ENCODE measurements around the gene CSH2.

CSH2 gene

GRCh38 chr17:63833741-63834373 is 39.6 kb downstream of the CSH2 start:
- no peak for DNase-seq

- DNase-seq, result no peak
These were observed 40.3 kb downstream of the CSH2 start for GRCh38 chr17:63833026-63833740.

- DNase-seq, result no peak
These were observed 41.0 kb downstream of the CSH2 start for GRCh38 chr17:63832455-63832854.

GRCh38 chr17:63832014-63832413 is 41.5 kb downstream of the CSH2 start:
- DNase-seq, result no peak

DNA sequence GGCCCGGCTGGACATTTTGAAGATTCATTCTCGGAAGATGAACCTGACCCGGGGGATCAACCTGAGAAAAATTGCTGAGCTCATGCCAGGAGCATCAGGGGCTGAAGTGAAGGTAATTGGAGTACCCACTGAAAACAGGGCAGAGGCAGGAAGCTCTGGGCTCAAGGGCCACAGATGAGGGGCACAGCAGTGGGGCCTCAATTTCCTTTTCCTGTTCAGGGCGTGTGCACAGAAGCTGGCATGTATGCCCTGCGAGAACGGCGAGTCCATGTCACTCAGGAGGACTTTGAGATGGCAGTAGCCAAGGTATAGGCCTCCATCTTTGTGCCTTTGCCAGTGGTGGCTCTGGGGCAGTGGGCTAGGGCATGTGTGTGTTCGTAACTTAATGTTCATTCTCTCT is 42.0 kb downstream of the CSH2 start:
- no peak for DNase-seq

DNA sequence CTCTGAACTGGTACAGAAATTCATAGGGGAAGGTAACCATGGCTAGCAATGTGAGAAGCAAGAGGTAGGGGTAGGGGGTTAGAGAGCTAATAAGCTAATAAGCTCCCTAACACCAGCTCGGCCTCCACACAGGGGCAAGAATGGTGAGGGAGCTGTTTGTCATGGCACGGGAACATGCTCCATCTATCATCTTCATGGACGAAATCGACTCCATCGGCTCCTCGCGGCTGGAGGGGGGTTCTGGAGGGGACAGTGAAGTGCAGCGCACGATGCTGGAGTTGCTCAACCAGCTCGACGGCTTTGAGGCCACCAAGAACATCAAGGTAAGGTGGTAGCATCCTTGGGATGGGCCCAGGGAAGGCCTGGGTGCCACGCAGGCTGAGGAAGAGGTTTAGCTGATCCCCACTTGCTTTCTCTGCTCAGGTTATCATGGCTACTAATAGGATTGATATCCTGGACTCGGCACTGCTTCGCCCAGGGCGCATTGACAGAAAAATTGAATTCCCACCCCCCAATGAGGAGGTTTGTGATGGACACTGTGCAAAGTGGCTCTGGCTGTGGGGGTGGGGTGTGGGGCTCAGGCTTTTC is 42.5 kb downstream of the CSH2 start:
- no peak for DNase-seq

DNA sequence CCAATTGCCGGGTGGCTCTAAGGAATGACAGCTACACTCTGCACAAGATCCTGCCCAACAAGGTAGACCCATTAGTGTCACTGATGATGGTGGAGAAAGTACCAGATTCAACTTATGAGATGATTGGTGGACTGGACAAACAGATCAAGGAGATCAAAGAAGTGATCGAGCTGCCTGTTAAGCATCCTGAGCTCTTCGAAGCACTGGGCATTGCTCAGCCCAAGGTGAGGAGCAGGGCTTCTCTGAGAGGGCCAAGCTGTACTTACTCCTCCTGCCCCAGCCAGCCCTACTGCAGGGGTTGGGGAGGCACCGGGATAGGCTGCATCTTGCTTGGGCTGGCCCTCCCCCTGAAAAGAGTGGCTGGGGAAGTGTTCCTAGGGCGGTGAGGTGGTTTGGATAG is 43.2 kb downstream of the CSH2 start:
- DNase-seq, result no peak

GRCh38 chr17:63828936-63829335 is 44.5 kb downstream of the CSH2 start:
- no peak for DNase-seq

GRCh38 chr17:63827801-63828221 is 45.7 kb downstream of the CSH2 start:
- no peak for DNase-seq

GRCh38 chr17:63827002-63827800 is 46.3 kb downstream of the CSH2 start, which contains the start of the genes FTSJ3 and PSMC5:
Gene FTSJ3 (minus strand): TSS chr17:63827663. CDS start chr17:63826902, 761 bp downstream.
Gene PSMC5 (plus strand): TSS chr17:63827431. CDS start chr17:63827491, 60 bp downstream.
- peak; percentile 96 to 98 (median 97) for DNase-seq

- DNase-seq, result peak; percentile 25 to 41 (median 36)
These were observed 46.9 kb downstream of the CSH2 start for GRCh38 chr17:63826468-63827001.

DNA sequence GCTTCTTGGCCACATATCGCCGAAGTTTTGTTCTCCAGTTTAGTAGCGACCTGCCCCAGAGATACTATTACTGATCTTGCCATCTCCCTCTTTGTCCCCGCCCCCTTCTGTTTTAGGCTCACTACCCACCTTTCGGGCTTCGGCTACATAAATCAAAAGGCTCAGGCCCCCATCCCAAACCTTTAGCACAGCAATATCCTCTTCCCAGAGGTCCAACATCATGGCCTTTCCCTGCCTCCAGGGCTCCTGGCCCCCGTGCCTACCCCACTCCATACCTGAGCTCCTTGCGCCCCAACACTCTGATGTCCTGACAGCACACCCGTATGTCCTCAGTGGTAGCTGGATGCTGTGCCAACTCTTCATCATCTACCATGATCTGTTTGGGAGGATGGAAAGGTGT is 49.1 kb downstream of the CSH2 start:
- no peak for DNase-seq

DNA sequence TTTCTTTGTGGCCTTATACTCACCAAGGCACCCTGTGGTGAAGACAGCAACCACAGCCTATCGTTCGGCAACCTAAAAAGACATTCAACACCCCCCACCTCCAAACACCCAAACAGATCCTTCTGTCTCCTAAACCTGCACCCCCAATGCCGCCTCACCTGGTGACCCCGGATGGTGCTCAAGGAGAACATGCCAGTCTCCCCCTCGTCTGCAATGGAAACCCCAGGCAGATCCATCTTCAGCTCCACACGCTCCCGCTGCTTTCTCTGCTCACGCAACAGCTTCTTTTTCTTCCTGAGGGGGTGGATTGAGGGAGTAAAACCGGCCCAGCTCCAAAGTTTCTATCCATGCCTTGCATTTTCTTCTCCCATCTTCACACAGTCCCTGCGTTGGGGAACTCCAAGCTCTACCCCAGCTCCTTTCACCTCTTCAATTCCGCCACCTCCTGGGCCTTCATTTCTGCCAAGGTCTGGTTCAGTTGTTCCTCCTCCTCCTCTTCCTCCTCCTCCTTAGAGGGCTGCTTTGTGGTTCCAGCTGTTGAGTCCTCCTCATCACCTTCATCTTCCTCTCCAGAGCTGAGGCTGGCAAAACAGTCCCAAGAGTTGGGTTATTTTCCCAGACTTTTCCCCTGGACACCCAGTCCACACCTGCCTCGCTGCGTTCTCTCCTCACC is 49.7 kb downstream of the CSH2 start:
- no peak for DNase-seq

GRCh38 chr17:63822537-63822936 is 50.9 kb downstream of the CSH2 start:
- DNase-seq, result no peak

Measured in suppressor macrophage (primary cell).